Esophagus muscularis mucosa (tissue), 4 donors: Measurements from ENCODE around the gene ZNF26. TPM values are rescaled to one million over a fixed set of nuclear protein-coding genes. Genes with fewer than 3 reads are reported as not detected.

Source experiments
- DNase-seq: peaks from one replicate; pipeline ENCODE4 v3.0.0-alpha.2; 2017; ENCODE audit errors: extremely low spot score
- H3K27ac ChIP-seq, 4 donors: fragments of 200-600 bp; sonication (generic); replicated peaks in 1 of 4; 1 replicate in 3 of 4; 2 replicates in 1 of 4; pipeline ENCODE4 v1.5.1; 2016 to 2019; ENCODE audit warnings: mild to moderate bottlenecking in 1 of 4
- H3K27me3 ChIP-seq, 4 donors: fragments of 200-600 bp; sonication (generic); one replicate each; pipeline versions ENCODE4 v1.5.1 to v1.6.0; 2016 to 2019
- H3K36me3 ChIP-seq, 4 donors: fragments of 200-600 bp; sonication (generic); one replicate each; pipeline ENCODE4 v1.5.1; 2016 to 2019
- H3K4me1 ChIP-seq, 4 donors: fragments of 200-600 bp; sonication (generic); one replicate each; pipeline ENCODE4 v1.5.1; 2016 to 2019
- H3K4me3 ChIP-seq, 4 donors: fragments of 200-600 bp; sonication (generic); 1 replicate in 2 of 4; 2 replicates in 2 of 4; pipeline ENCODE4 v1.5.1; 2016 to 2019; ENCODE audit warnings: mild to moderate bottlenecking in 4 of 4, moderate library complexity in 1 of 4
- H3K9me3 ChIP-seq, 4 donors: fragments of 200-600 bp; sonication (generic); 1 replicate in 3 of 4; 2 replicates in 1 of 4; pipeline ENCODE4 v1.5.1; 2016 to 2019
- CTCF ChIP-seq, 3 experiments: fragments of 200-600 bp in 2 of 3; fragments of 450-650 bp in 1 of 3; sonication (generic) in 2 of 3; IDR thresholded peaks; one replicate each; pipeline ENCODE4 v1.5.1; 2017 to 2019; ENCODE audit warnings: antibody characterized with exemption in 3 of 3, mild to moderate bottlenecking in 2 of 3, moderate library complexity in 1 of 3
- EP300 ChIP-seq: sonication (generic); formaldehyde crosslinking; IDR thresholded peaks from one replicate; pipeline ENCODE4 v1.6.1; 2017; ENCODE audit warnings: antibody characterized with exemption
- POLR2A ChIP-seq: fragments of 450-650 bp; IDR thresholded peaks from one replicate; pipeline ENCODE4 v1.6.1; 2017; ENCODE audit warnings: antibody characterized with exemption, moderate library complexity, mild to moderate bottlenecking, low read depth
- POLR2AphosphoS5 ChIP-seq, 2 donors: sonication (generic); formaldehyde crosslinking; IDR thresholded peaks; one replicate each; pipeline ENCODE4 v1.6.1; 2017; ENCODE audit warnings: antibody characterized with exemption in 2 of 2
- WGBS: methylation state at CpG from one replicate; pipeline ENCODE4 v1.1.5; 2018; 5-methylcytosine and 5-hydroxymethylcytosine counted together
- intact Hi-C: fragments of 100-400 bp; cut with DNase I; formaldehyde crosslinking; loops from one replicate; pipeline ENCODE4 v1.15.1; 2023
- total RNA-seq, 4 donors: library from RNA; depleted of rRNA; stranded (reverse); fragments of >200 nt; gene quantifications; one replicate each; pipeline versions ENCODE4 v1.1.0 to v1.2.1, GENCODE V29; 2016

Gene ZNF26
- total RNA-seq, 4 donors from 2014 or later: 9.6 to 15.8 (median 10.9) TPM

GRCh38 chr12:133057446-133057845, 71.3 kb downstream of the ZNF26 start:
- Histone ChIP-seq H3K9me3 (peaks cover 61 to 100% (median 100%) of the 10 kb centered on the region in 4 donors), H3K27me3 (no peaks in the 10 kb centered on the region), H3K4me3 (no peak overlapping the region), H3K4me1 (no peaks in the 10 kb centered on the region), H3K36me3 (peaks cover 38 to 78% (median 52%) of the 10 kb centered on the region in 4 donors), H3K27ac (no peak overlapping the region)
- TF ChIP-seq POLR2A (no peak), EP300 (no peak), POLR2AphosphoS5 (IDR thresholded peaks at IDR 0.05) (no peak), CTCF (IDR thresholded peaks at IDR 0.05) (no peak)
- intact Hi-C loops: no loop called here
- no peak for DNase-seq
- WGBS: 94% methylated on average over 5 of the region's 5 CpGs

- 91% methylated on average over 8 of the region's 8 CpGs for WGBS
- H3K27me3 ChIP-seq: no peaks in the 10 kb centered on the region
- DNase-seq: no peak
- peaks cover 53 to 100% (median 100%) of the 10 kb centered on the region in 4 donors for H3K9me3 ChIP-seq
- no peak overlapping the region for H3K27ac ChIP-seq
- peaks cover 30 to 78% (median 43%) of the 10 kb centered on the region in 4 donors for H3K36me3 ChIP-seq
- H3K4me3 ChIP-seq: no peak overlapping the region
- no peaks in the 10 kb centered on the region for H3K4me1 ChIP-seq
- intact Hi-C loops: no loop called here
- TF ChIP-seq POLR2AphosphoS5 (IDR thresholded peaks at IDR 0.05) (no peak), POLR2A (no peak), EP300 (no peak), CTCF (IDR thresholded peaks at IDR 0.05) (no peak)
Measured at GRCh38 chr12:133058203-133059113, 72.3 kb downstream of the ZNF26 start.

DNA sequence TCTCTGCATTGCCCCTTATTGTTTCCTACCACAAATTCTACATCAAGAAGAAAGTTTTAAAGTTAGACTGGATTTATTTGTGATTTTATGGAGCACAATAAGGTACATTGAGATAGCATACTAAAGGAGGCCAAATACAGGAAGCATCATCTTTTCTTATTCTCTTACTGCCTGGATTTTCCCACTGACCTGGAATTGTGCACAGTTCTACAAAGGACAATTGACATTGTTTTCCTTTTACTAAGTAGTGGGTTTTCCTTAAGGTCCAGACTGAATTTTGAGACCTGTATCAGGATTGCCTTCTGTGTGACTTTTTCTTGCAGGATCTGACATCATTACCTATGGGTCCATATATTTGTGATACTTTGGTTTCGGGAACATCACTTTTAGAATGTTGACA, 75.8 kb downstream of the ZNF26 start:
- peaks cover 9 to 46% (median 15%) of the 10 kb centered on the region in 4 donors for H3K36me3 ChIP-seq
- H3K4me3 ChIP-seq: no peak overlapping the region
- no peaks in the 10 kb centered on the region for H3K4me1 ChIP-seq
- no peak for DNase-seq
- intact Hi-C loops: no loop called here
- H3K9me3 ChIP-seq: peaks cover 67 to 100% (median 99%) of the 10 kb centered on the region in 4 donors
- H3K27ac ChIP-seq: no peak overlapping the region
- H3K27me3 ChIP-seq: no peaks in the 10 kb centered on the region
- WGBS: 100% methylated on average over 1 of the region's 1 CpG
- no peak for TF ChIP-seq CTCF (IDR thresholded peaks at IDR 0.05)
- TF ChIP-seq POLR2AphosphoS5 (IDR thresholded peaks at IDR 0.05): no peak
- TF ChIP-seq POLR2A: no peak
- TF ChIP-seq EP300: no peak

- WGBS: 100% methylated on average over 1 of the region's 1 CpG
- TF ChIP-seq CTCF (IDR thresholded peaks at IDR 0.05): no peak
- no peak for TF ChIP-seq POLR2A
- TF ChIP-seq POLR2AphosphoS5 (IDR thresholded peaks at IDR 0.05): no peak
- TF ChIP-seq EP300: no peak
- Histone ChIP-seq H3K27ac (no peak overlapping the region), H3K4me3 (no peak overlapping the region), H3K27me3 (no peaks in the 10 kb centered on the region), H3K9me3 (peaks cover 53 to 100% (median 99%) of the 10 kb centered on the region in 4 donors), H3K36me3 (peaks cover 0 to 30% (median 5%) of the 10 kb centered on the region in 4 donors), H3K4me1 (no peaks in the 10 kb centered on the region)
- intact Hi-C loops: no loop called here
- DNase-seq: no peak
Measured at GRCh38 chr12:133063556-133063955, 77.4 kb downstream of the ZNF26 start.
